Measurements from ENCODE around the gene ENOSF1.

ENOSF1 gene

DNA sequence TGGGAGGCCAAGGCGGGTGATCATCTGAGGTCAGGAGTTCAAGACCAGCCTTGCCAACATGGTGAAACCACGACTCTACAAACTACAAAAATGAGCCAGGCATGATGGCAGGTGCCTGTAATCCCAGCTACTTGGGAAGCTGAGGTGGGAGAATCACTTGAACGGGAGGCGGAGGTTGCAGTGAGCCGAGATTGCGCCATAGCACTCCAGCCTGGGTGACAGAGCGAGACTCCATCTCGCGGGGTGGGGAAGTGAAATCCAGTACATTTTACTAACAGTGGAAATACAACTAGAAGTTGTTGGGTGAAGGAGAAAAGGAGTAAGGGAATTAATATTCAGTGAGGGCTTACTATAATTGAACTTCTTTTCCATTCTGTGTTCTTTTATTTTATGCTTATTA lies 13.2 kb upstream of the ENOSF1 start:
- Histone ChIP-seq H3K27me3 (ENCODE audit: control insufficient read depth, insufficient read depth, low read length) (no peaks in the 10 kb centered on the region), H3K9ac (ENCODE audit: low read length) (no peak overlapping the region), H3K9me3 (ENCODE audit: control insufficient read depth, insufficient read depth, low read depth, low read length) (no peaks in the 10 kb centered on the region), H3K4me3 (ENCODE audit: low read depth, low read length) (no peak overlapping the region), H3K36me3 (ENCODE audit: control insufficient read depth, insufficient read depth, low read length) (peaks cover 23% of the 10 kb centered on the region), H3K4me1 (ENCODE audit: control insufficient read depth, insufficient read depth, low read length) (no peaks in the 10 kb centered on the region), H3K27ac (ENCODE audit: low read depth, low read length) (no peak overlapping the region)

DNA sequence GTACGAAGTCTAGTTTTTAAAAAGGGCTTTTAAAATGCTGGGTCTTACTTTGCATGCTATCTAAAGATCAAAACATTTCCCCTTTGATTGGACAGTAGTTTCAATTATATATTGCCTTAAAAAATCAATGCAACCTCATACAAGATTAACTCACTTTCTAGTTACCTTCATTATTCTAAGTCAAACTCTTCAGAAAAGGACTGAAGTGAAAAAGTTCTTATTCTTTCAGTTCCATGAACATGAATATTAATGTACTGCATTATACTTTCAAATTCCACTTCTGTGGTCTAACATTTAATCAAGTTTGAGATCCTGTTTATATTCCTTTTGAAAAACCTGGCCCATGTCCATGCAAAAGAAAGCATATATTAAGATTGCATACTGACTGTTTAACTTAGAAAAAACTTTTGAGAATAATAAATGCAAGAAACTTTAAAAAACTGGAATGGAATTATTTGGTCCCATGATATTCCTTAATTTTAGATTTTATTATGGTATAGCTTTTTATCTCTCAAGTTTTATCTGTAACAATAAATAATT lies 11.2 kb upstream of the ENOSF1 start:
- Histone ChIP-seq H3K4me1 (ENCODE audit: control insufficient read depth, insufficient read depth, low read length) (no peaks in the 10 kb centered on the region), H3K27me3 (ENCODE audit: control insufficient read depth, insufficient read depth, low read length) (no peaks in the 10 kb centered on the region), H3K9me3 (ENCODE audit: control insufficient read depth, insufficient read depth, low read depth, low read length) (no peaks in the 10 kb centered on the region), H3K36me3 (ENCODE audit: control insufficient read depth, insufficient read depth, low read length) (peaks cover 23% of the 10 kb centered on the region), H3K27ac (ENCODE audit: low read depth, low read length) (no peak overlapping the region), H3K4me3 (ENCODE audit: low read depth, low read length) (no peak overlapping the region), H3K9ac (ENCODE audit: low read length) (no peak overlapping the region)

DNA sequence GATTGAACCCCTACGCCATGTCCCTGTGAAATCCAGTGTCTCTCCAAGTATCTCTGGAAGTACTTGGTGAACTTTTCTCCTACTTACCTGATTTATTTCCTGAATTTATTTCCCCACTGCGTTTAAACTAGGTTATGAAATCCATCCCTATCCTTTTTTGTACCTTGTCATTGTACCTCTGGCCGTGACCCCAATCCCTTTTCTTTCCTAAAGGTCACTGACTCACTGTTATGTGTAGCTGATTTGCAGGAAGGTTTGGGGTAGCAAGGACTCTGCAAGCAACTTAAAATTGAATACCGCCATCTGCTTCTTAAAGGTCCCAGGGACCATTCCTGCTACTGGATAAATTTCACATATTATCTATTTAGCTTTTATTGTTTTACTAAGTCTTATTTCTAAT lies 4.6 kb upstream of the ENOSF1 start:
- Histone ChIP-seq H3K27ac (ENCODE audit: low read depth, low read length) (no peak overlapping the region), H3K9ac (ENCODE audit: low read length) (no peak overlapping the region), H3K9me3 (ENCODE audit: control insufficient read depth, insufficient read depth, low read depth, low read length) (no peaks in the 10 kb centered on the region), H3K4me1 (ENCODE audit: control insufficient read depth, insufficient read depth, low read length) (no peaks in the 10 kb centered on the region), H3K4me3 (ENCODE audit: low read depth, low read length) (no peak overlapping the region), H3K36me3 (ENCODE audit: control insufficient read depth, insufficient read depth, low read length) (no peaks in the 10 kb centered on the region), H3K27me3 (ENCODE audit: control insufficient read depth, insufficient read depth, low read length) (no peaks in the 10 kb centered on the region)

DNA sequence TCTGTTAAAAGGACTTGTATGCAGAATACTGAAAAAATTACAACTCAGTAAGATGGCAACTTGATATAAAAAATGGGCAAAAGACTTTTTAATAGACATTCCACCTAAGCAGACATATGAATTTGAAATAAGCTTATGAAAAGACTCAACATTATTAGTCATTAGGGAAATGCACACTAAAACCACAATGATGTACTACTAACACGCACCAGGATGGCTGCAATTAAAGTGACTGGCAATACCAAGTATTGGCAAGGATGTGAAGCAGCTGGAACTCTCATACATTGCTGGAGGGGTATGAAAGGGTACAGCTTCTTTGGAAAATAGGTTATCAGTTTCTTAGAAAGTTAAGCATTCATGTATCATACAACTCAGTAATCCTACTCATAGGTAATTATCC lies 3.2 kb upstream of the ENOSF1 start:
- Histone ChIP-seq H3K36me3 (ENCODE audit: control insufficient read depth, insufficient read depth, low read length) (no peaks in the 10 kb centered on the region), H3K27me3 (ENCODE audit: control insufficient read depth, insufficient read depth, low read length) (no peaks in the 10 kb centered on the region), H3K27ac (ENCODE audit: low read depth, low read length) (no peak overlapping the region), H3K9ac (ENCODE audit: low read length) (no peak overlapping the region), H3K4me1 (ENCODE audit: control insufficient read depth, insufficient read depth, low read length) (no peaks in the 10 kb centered on the region), H3K9me3 (ENCODE audit: control insufficient read depth, insufficient read depth, low read depth, low read length) (no peaks in the 10 kb centered on the region), H3K4me3 (ENCODE audit: low read depth, low read length) (no peak overlapping the region)

DNA sequence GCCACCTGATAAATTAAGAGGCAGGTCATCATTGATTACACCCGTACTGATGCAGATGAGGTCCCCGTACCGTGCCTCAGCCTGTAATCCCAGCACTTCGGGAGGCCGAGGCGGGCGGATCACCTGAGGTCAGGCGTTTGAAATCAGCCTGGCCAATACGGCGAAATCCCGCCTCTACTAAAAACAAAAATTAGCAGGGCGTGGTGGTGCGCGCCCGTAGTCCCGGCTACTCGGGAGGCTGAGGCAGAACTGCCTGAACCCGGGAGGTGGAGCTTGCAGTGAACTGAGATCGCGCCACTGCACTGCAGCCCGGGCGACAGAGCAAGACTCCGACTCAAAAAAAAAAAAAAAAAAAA lies 683 bp upstream of the ENOSF1 start:
- H3K9ac ChIP-seq (ENCODE audit: low read length): peak overlapping the region; percentile 34
- H3K27me3 ChIP-seq (ENCODE audit: control insufficient read depth, insufficient read depth, low read length): no peaks in the 10 kb centered on the region
- H3K36me3 ChIP-seq (ENCODE audit: control insufficient read depth, insufficient read depth, low read length): peaks cover 8% of the 10 kb centered on the region
- H3K9me3 ChIP-seq (ENCODE audit: control insufficient read depth, insufficient read depth, low read depth, low read length): no peaks in the 10 kb centered on the region
- H3K27ac ChIP-seq (ENCODE audit: low read depth, low read length): no peak overlapping the region
- peak overlapping the region; percentile 63 for H3K4me3 ChIP-seq (ENCODE audit: low read depth, low read length)
- no peaks in the 10 kb centered on the region for H3K4me1 ChIP-seq (ENCODE audit: control insufficient read depth, insufficient read depth, low read length)

DNA sequence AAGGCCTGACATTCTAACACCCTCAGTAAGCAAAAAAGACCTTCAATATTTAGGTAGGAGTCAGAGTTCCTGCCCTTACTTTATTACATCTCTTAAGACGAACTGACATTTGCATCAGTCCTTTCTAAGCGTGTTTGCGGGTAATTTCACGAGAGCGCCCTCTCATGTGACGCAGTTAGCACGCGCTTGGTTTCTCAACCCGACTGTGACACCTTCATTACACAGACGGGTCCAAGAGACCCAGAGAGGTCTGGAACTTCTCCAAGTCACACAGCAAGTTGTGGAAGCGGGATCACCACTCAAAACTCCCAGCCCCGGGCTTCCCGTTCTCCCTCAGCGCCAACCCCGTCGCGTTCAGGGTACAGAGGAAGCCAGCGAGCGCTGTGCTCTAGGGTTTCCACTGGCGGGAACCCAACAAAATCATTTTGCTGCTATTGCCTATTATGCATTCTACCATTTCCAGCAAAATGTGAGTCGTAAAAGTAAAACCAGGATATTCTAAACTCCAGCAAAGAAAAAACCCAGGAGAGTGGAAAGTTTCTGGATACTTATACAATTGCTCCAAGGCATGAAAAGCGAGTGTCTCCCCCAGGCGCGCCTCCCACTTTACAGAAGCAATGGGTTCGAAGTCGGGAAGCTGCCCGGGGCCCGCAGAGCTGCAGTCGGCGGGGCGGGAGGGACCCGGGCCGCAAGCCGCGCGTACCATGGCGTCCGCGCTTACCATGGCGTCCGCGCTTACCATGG lies 601 bp downstream of the ENOSF1 start:
- Histone ChIP-seq H3K27ac (ENCODE audit: low read depth, low read length) (peak overlapping the region; percentile 72), H3K9me3 (ENCODE audit: control insufficient read depth, insufficient read depth, low read depth, low read length) (no peaks in the 10 kb centered on the region), H3K9ac (ENCODE audit: low read length) (peak overlapping the region; percentile 90), H3K27me3 (ENCODE audit: control insufficient read depth, insufficient read depth, low read length) (no peaks in the 10 kb centered on the region), H3K36me3 (ENCODE audit: control insufficient read depth, insufficient read depth, low read length) (peaks cover 9% of the 10 kb centered on the region), H3K4me1 (ENCODE audit: control insufficient read depth, insufficient read depth, low read length) (no peaks in the 10 kb centered on the region), H3K4me3 (ENCODE audit: low read depth, low read length) (peak overlapping the region; percentile 74)

DNA sequence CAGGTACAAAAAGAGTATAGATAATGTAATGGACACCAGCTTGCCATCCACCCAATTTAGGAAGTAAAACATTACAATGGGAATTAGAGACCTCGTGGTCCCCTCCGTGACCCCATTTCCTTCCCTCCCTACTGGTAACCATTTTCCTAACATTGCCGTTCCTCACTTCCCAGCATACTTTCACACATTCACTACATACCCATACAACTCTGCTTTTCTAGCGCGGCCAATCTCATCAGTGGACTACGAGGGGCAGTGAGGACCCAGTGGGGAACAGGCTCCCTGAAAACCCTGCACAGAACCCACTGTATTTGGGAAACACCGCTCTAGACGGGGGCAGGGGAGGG lies 1.1 kb downstream of the ENOSF1 start:
- Histone ChIP-seq H3K27ac (ENCODE audit: low read depth, low read length) (no peak overlapping the region), H3K9ac (ENCODE audit: low read length) (peak overlapping the region; percentile 90), H3K4me3 (ENCODE audit: low read depth, low read length) (peak overlapping the region; percentile 74), H3K4me1 (ENCODE audit: control insufficient read depth, insufficient read depth, low read length) (no peaks in the 10 kb centered on the region), H3K9me3 (ENCODE audit: control insufficient read depth, insufficient read depth, low read depth, low read length) (no peaks in the 10 kb centered on the region), H3K36me3 (ENCODE audit: control insufficient read depth, insufficient read depth, low read length) (peaks cover 11% of the 10 kb centered on the region), H3K27me3 (ENCODE audit: control insufficient read depth, insufficient read depth, low read length) (no peaks in the 10 kb centered on the region)

DNA sequence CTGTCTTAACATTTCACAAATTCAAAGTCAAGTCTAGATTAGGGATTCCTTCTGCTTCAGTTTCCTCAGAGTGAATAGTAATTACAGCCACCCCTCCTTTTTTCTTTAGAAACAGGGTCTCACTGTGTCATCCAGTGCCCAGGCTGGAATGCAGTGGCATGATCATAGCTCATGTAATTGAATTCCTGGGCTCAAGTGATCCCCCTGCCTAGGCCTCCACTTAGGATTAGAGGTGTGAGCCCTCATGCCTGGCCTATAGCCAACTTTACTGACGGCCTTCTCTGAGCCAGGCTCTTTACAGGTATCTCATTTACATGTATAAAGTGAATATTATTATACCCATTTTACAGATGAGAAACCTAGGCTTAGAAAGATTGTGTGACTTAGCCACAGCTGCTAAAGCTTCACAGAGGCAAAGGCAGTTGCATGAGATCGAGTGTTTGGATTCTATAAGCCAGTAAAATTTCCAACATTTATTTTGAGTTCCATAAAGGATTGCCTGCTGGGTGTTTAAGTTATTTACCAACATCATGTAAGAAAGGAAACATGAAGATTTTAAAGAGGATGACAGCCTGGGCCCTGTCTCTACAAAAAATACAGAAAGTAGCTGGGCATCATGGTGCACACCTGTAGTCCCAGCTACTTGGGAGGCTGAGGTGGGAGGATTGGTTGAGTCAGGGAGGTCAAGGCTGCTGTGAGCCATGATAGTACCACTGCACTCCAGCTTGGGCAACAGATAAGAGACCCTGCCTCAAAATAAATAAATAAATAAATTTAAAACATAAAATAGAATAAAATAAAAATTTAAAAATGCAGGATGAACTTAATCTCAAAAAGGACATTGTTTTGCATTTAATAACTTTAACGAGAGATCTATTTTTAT lies 1.8 kb downstream of the ENOSF1 start:
- Histone ChIP-seq H3K27ac (ENCODE audit: low read depth, low read length) (no peak overlapping the region), H3K9ac (ENCODE audit: low read length) (no peak overlapping the region), H3K4me1 (ENCODE audit: control insufficient read depth, insufficient read depth, low read length) (no peaks in the 10 kb centered on the region), H3K36me3 (ENCODE audit: control insufficient read depth, insufficient read depth, low read length) (peaks cover 17% of the 10 kb centered on the region), H3K9me3 (ENCODE audit: control insufficient read depth, insufficient read depth, low read depth, low read length) (no peaks in the 10 kb centered on the region), H3K4me3 (ENCODE audit: low read depth, low read length) (peak overlapping the region; percentile 74; the same call in 1 of the 2 replicates), H3K27me3 (ENCODE audit: control insufficient read depth, insufficient read depth, low read length) (no peaks in the 10 kb centered on the region)

DNA sequence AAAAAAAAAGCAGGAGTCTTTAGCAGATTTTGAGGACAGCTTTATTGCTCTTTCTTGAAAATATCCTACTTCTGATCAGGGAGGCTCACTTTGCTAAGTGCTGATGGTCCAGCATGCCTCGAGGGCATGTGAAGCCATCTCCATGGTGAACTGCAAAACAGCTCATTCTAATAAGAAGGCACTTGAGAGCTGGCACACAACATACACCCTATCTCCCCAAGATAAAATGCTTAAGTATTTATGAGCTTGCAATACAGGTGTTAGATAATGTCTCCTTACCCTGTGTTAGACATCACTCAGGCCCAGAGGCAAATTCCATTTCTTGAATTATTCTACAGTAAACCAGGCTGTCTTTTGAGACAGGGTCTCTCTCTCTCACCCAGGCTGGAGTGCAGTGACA lies 2.7 kb downstream of the ENOSF1 start:
- no peaks in the 10 kb centered on the region for H3K4me1 ChIP-seq (ENCODE audit: control insufficient read depth, insufficient read depth, low read length)

DNA sequence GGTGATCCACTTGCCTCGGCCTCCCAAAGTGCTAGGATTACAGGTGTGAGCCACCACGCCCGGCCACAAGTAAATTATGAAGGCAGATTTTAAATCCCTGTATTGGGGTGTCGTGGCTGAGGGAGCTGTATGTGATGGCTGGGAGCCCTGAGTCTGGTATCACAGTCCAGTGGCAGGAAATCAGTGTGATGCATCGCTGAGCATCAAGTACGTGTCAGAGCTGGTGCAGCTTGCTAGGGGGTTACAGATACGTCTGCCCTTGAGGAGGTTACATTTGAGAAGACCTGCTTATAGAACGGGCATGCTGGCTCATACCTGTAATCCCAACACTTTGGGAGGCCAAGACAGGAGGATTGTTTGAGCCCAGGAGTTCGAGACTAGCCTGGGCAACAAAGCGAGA lies 4.3 kb downstream of the ENOSF1 start:
- H3K9me3 ChIP-seq (ENCODE audit: control insufficient read depth, insufficient read depth, low read depth, low read length): no peaks in the 10 kb centered on the region
- H3K36me3 ChIP-seq (ENCODE audit: control insufficient read depth, insufficient read depth, low read length): peaks cover 31% of the 10 kb centered on the region
- H3K4me1 ChIP-seq (ENCODE audit: control insufficient read depth, insufficient read depth, low read length): peaks cover 3% of the 10 kb centered on the region; the same call in 1 of the 2 replicates
- no peaks in the 10 kb centered on the region for H3K27me3 ChIP-seq (ENCODE audit: control insufficient read depth, insufficient read depth, low read length)
- H3K4me3 ChIP-seq (ENCODE audit: low read depth, low read length): no peak overlapping the region
- H3K27ac ChIP-seq (ENCODE audit: low read depth, low read length): no peak overlapping the region
- no peak overlapping the region for H3K9ac ChIP-seq (ENCODE audit: low read length)

More for the DNA sequence above, 2.7 kb downstream of the ENOSF1 start:
- Histone ChIP-seq H3K36me3 (ENCODE audit: control insufficient read depth, insufficient read depth, low read length) (peaks cover 21% of the 10 kb centered on the region), H3K27me3 (ENCODE audit: control insufficient read depth, insufficient read depth, low read length) (no peaks in the 10 kb centered on the region), H3K27ac (ENCODE audit: low read depth, low read length) (no peak overlapping the region), H3K4me3 (ENCODE audit: low read depth, low read length) (no peak overlapping the region), H3K9me3 (ENCODE audit: control insufficient read depth, insufficient read depth, low read depth, low read length) (no peaks in the 10 kb centered on the region), H3K9ac (ENCODE audit: low read length) (no peak overlapping the region)

DNA sequence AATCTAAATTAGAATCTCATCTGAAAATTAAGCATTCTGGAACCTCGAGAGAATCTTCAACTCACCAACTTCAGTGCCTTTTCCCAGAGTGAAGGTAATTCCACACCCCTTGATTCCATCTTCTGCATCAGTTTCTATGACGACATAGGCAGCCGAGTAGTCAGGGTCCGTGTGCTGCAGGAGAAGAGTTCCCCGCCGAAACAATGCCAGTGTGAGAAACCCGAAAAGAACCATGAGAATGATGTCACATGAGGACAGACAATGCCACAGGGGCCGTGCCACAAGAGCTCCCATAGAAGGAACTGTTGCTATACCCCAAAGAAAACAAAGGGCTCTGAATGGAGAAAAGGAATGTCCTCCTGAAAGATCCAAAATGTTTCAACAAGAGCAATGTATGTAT lies 6.0 kb downstream of the ENOSF1 start:
- Histone ChIP-seq H3K4me3 (ENCODE audit: low read depth, low read length) (no peak overlapping the region), H3K9me3 (ENCODE audit: control insufficient read depth, insufficient read depth, low read depth, low read length) (no peaks in the 10 kb centered on the region), H3K36me3 (ENCODE audit: control insufficient read depth, insufficient read depth, low read length) (peaks cover 35% of the 10 kb centered on the region), H3K27ac (ENCODE audit: low read depth, low read length) (no peak overlapping the region), H3K9ac (ENCODE audit: low read length) (no peak overlapping the region), H3K4me1 (ENCODE audit: control insufficient read depth, insufficient read depth, low read length) (peaks cover 5% of the 10 kb centered on the region; the same call in 1 of the 2 replicates), H3K27me3 (ENCODE audit: control insufficient read depth, insufficient read depth, low read length) (no peaks in the 10 kb centered on the region)

Data from HUES6 (cell line).